DMS114 treated with DMSO at 0.1 percent for 48 hours (cell line): Measurements from ENCODE around the gene CT45A9.
"Not testable (repeated sequence)": the region's sequence is repeated elsewhere in the genome, so short reads cannot be mapped to it uniquely, and the experiment has no call there.

Experiments
- DNase-seq: peaks from one replicate; lab custom pipeline; 2025; ENCODE audit not compliant: unreplicated experiment; lab: John Stamatoyannopoulos, UW

Gene CT45A9, protein sequence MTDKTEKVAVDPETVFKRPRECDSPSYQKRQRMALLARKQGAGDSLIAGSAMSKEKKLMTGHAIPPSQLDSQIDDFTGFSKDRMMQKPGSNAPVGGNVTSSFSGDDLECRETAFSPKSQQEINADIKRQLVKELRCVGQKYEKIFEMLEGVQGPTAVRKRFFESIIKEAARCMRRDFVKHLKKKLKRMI

DNA sequence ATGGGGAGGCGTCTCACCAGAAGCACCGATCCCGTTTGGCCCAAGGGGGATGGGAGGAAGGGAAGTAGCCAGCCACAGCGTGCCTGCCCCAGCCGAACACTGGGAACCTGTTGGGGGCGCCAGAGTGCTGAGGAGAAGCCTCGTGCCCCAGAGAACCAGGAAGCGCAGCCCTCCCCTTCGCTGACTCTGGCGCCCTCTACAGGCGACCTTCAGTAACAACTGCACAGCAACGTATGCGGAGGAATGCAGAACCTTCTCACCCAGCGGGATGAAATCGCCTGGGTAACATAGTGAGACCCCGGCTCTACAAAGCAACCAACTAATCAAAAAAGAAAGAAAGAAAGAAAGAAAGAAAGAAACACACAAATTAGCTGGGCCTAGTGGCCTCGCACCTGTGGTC, at the start of gene CT45A9:
Gene CT45A9 (minus strand): TSS at position 101 of the 400 bp plus-strand sequence. CDS start 3,751 bp downstream, outside the sequence.
- DNase-seq, result not testable (repeated sequence)

DNA sequence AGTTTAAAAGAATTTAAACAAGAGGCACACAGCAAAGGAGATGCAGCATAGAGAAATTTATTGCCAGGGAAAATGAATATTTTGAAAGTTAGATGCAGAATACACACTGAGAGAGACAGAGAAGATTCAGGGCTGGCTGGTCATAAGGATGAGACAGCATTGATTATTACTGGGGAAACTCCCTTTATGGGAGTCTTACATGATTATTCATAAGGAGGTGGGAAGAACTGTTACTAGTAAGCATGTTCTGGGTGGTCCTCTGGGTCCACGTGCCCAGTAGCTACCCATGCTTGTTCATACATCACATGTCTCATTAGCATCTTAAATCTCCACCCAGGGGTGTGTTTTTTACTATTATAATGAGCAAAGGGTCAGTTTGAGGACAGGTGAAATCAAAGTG, 48.9 kb upstream of the CT45A9 start:
- not testable (repeated sequence) for DNase-seq

- no peak for DNase-seq
These were observed 42.8 kb upstream of the CT45A9 start for GRCh38 chrX:135914404-135914803.

GRCh38 chrX:135910251-135910650, 38.6 kb upstream of the CT45A9 start:
- DNase-seq, result no peak

GRCh38 chrX:135893294-135893817, 21.7 kb upstream of the CT45A9 start, which contains the start of the genes CT45A10 and SAGE1:
Gene CT45A10, minus strand, starts transcription at chrX:135893444. Its CDS starts 8,100 bp downstream, at chrX:135885344.
Gene SAGE1, plus strand, starts transcription at chrX:135893716. Its CDS starts 2,527 bp downstream, at chrX:135896243.
- DNase-seq, result no peak

DNA sequence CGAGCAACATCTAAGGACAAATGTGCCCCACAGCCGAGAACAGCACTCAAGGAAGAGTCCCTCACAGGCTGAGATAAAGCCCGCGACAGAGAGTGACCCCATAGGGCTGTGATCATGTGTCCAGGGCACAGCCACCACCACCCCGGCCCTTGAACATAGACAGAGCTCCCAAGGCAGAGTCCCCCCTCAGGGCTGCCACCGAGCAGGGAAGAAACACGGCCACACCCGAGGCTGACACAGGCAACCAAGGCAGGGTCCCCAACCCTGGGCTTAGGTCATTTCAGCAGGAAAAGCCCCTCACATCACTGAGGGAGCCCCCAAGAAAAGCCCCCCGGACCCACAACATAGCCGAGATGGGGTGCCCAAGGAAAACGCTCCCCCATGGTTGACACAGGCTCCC, 21.2 kb upstream of the CT45A9 start:
- no peak for DNase-seq

- DNase-seq, result no peak
These were observed 18.5 kb upstream of the CT45A9 start for GRCh38 chrX:135890087-135890585.

DNA sequence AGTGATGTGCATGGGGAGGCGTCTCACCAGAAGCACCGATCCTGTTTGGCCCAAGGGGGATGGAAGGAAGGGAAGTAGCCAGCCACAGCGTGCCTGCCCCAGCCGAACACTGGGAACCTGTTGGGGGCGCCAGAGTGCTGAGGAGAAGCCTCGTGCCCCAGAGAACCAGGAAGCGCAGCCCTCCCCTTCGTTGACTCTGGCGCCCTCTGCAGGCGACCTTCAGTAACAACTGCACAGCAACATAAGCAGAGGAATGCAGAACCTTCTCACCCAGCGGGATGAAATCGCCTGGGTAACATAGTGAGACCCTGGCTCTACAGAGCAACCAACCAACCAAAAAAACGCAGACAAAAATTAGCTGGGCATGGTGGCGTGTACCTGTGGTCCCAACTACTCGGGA, 17.4 kb upstream of the CT45A9 start:
- peak; percentile 17 for DNase-seq

DNA sequence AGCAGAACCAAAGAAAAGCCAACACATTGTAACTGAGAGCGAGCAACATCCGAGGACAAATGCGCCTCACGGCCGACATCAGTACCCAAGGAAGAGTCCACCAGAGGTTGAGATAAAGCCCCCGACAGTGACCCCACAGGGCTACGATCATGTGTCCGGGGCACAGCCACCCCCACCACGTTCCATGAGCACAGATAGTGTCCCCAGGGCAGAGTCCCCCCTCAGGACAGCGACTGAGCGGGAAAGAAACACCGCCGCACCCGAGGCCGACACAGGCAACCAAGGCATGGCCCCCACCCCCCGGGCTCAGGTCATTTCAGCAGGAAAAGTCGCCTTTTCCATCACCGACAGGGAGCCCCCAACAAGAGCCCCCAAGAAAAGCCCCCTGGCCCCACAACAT, 16.6 kb upstream of the CT45A9 start:
- not testable (repeated sequence) for DNase-seq

- not testable (repeated sequence) for DNase-seq
These were observed 11.1 kb upstream of the CT45A9 start for GRCh38 chrX:135882741-135883140.

DNA sequence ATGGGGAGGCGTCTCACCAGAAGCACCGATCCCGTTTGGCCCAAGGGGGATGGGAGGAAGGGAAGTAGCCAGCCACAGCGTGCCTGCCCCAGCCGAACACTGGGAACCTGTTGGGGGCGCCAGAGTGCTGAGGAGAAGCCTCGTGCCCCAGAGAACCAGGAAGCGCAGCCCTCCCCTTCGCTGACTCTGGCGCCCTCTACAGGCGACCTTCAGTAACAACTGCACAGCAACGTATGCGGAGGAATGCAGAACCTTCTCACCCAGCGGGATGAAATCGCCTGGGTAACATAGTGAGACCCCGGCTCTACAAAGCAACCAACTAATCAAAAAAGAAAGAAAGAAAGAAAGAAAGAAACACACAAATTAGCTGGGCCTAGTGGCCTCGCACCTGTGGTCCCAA, 17.2 kb downstream of the CT45A9 start, which contains the start of gene CT45A8:
Gene CT45A8 (minus strand): TSS at position 101 of the 400 bp plus-strand sequence. CDS start 3,755 bp downstream, outside the sequence.
- DNase-seq, result not testable (repeated sequence)

- DNase-seq, result not testable (repeated sequence)
These were observed 34.4 kb downstream of the CT45A9 start, which contains the start of gene CT45A7 for GRCh38 chrX:135837180-135837579. Gene CT45A7, minus strand, starts transcription at chrX:135837280. Its CDS starts 3,747 bp downstream, at chrX:135833533.

DNA sequence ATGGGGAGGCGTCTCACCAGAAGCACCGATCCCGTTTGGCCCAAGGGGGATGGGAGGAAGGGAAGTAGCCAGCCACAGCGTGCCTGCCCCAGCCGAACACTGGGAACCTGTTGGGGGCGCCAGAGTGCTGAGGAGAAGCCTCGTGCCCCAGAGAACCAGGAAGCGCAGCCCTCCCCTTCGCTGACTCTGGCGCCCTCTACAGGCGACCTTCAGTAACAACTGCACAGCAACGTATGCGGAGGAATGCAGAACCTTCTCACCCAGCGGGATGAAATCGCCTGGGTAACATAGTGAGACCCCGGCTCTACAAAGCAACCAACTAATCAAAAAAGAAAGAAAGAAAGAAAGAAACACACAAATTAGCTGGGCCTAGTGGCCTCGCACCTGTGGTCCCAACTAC, 51.7 kb downstream of the CT45A9 start, which contains the start of gene CT45A2:
Gene CT45A2 (minus strand): TSS at position 101 of the 400 bp plus-strand sequence. CDS start 3,747 bp downstream, outside the sequence.
- not testable (repeated sequence) for DNase-seq
